GM12801 (cell line): ENCODE data around the gene ZBTB16.

Experiments used
- CTCF ChIP-seq: IDR thresholded peaks from one replicate; pipeline ENCODE4 v1.5.1; 2011; ENCODE audit warnings: control low read depth; ENCODE audit not compliant: insufficient read length; ENCODE audit errors: extremely low read depth

ZBTB16 gene

GRCh38 chr11:114060392-114061047, 1.0 kb downstream of the ZBTB16 start:
- TF ChIP-seq CTCF = no peak

GRCh38 chr11:114061048-114061680, 1.7 kb downstream of the ZBTB16 start:
- no peak for TF ChIP-seq CTCF

- no peak for TF ChIP-seq CTCF
These were observed 2.2 kb downstream of the ZBTB16 start for GRCh38 chr11:114061681-114062049.

GRCh38 chr11:114062272-114062671, 2.8 kb downstream of the ZBTB16 start:
- TF ChIP-seq CTCF = no peak

- no peak for TF ChIP-seq CTCF
These were observed 3.8 kb downstream of the ZBTB16 start for GRCh38 chr11:114063149-114063828.

- TF ChIP-seq CTCF = no peak
These were observed 4.3 kb downstream of the ZBTB16 start for GRCh38 chr11:114063829-114064201.

- no peak for TF ChIP-seq CTCF
These were observed 4.7 kb downstream of the ZBTB16 start for GRCh38 chr11:114064216-114064615.
